Small intestine (tissue), 7 donors: ENCODE results near the gene FCRLA. TPM values are rescaled to one million over a fixed set of nuclear protein-coding genes. Genes with fewer than 3 reads are reported as not detected.

Experiments
- DNase-seq, 2 donors: peaks; one replicate each; pipeline versions ENCODE4 v3.0.0 to v3.0.0-alpha.2; 2013
- FAIRE-seq: peaks from 2 replicates; lab custom pipeline; 2012; peaks lifted over from hg19 to GRCh38; lab: Jason Lieb, UNC
- H3K27ac ChIP-seq, 3 donors: one replicate each; pipeline ENCODE4 v1.5.1; 2013; ENCODE audit warnings: low read length in 2 of 3, mild to moderate bottlenecking in 2 of 3, control low read depth in 1 of 3, inconsistent platforms in 1 of 3, low read depth in 1 of 3, moderate library complexity in 1 of 3
- H3K27me3 ChIP-seq, 3 donors: one replicate each; pipeline ENCODE4 v1.6.1; 2013; ENCODE audit warnings: low read length in 3 of 3, inconsistent platforms in 1 of 3; ENCODE audit not compliant: control insufficient read depth in 3 of 3, insufficient read depth in 3 of 3
- H3K36me3 ChIP-seq, 3 donors: one replicate each; pipeline ENCODE4 v1.6.1; 2013; ENCODE audit warnings: low read length in 3 of 3, inconsistent platforms in 1 of 3, low read depth in 1 of 3, mild to moderate bottlenecking in 1 of 3, moderate library complexity in 1 of 3; ENCODE audit not compliant: control insufficient read depth in 3 of 3, insufficient read depth in 2 of 3
- H3K4me1 ChIP-seq, 3 donors: one replicate each; pipeline ENCODE4 v1.6.1; 2013; ENCODE audit warnings: low read length in 2 of 3, inconsistent platforms in 1 of 3, low read depth in 1 of 3, mild to moderate bottlenecking in 1 of 3, moderate library complexity in 1 of 3; ENCODE audit not compliant: control insufficient read depth in 3 of 3, insufficient read depth in 2 of 3
- H3K4me3 ChIP-seq, 3 donors: one replicate each; pipeline ENCODE4 v1.5.1; 2013; ENCODE audit warnings: low read length in 3 of 3, control low read depth in 1 of 3, inconsistent platforms in 1 of 3, low read depth in 1 of 3, mild to moderate bottlenecking in 1 of 3, moderate library complexity in 1 of 3
- H3K9me3 ChIP-seq, 2 donors: one replicate each; pipeline ENCODE4 v1.6.1; 2013; ENCODE audit warnings: low read depth in 1 of 2, low read length in 1 of 2; ENCODE audit not compliant: control insufficient read depth in 2 of 2, insufficient read depth in 1 of 2
- WGBS, 3 donors: extraction: QIAGEN DNeasy Blood & Tissue Kit; methylation state at CpG; one replicate each; pipeline ENCODE4 v1.1.7; 2013; 5-methylcytosine and 5-hydroxymethylcytosine counted together
- polyA plus RNA-seq, 4 donors: library from polyadenylated mRNA; stranded (reverse) in 3 of 4; unstranded in 1 of 4; fragments of 200-250 nt in 3 of 4; fragments of 120-200 nt in 1 of 4; gene quantifications; one replicate each; pipeline versions ENCODE4 v1.2.1 to v1.2.3, GENCODE V29; 2013
- donor health status: healthy with polysubstance abuse.
- donor health status: control.
- donor health status: control.
- donor health status: Bipolar disorder and iron deficiency.
- donor health status: healthy.

Gene FCRLA
- polyA plus RNA-seq, 4 donors, result 0.21 to 1.4 TPM; not detected in 2

DNA sequence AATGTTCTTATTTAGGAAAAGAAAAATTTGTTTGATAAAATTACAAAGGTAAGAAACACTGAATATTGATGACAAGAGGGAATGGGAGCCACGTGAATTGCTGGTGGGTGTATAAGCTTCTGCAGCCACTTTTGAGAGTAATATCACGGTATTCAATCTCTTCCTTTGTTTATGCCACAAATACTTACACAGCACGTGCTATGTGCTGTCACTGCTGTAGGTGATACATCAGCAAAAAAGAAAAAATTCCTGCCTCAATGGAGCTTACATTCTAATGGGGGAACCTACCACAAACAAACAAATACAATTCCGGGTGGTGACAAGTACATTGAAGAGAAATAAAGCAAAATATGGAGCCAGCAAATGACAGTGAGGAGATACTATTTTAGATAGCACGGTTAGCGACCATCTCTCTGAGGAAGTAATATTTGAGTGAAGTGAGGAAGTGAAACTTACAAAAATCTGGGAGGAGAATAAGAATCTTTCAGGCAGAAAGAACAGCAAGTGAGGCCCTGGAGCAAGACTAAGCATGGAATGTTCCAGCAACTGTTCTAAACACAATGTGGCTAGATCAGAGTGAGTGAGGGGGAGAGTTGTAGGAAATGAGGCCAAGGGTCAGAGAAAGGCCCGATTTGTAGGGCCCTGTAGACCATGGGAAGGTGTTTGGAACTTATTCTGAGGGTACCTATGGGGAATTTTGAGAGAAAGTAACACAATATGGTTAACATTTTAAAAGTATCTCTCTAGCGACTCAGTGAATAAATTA is 11.7 kb downstream of the FCRLA start:
- Histone ChIP-seq H3K4me1 (no peaks in the 10 kb centered on the region), H3K27me3 (peaks cover 0 to 28% (median 2%) of the 10 kb centered on the region in 3 donors), H3K4me3 (no peak overlapping the region), H3K9me3 (no peaks in the 10 kb centered on the region), H3K27ac (no peak overlapping the region), H3K36me3 (no peaks in the 10 kb centered on the region)
- no peak for FAIRE-seq
- WGBS, 3 donors, result 62 to 69% (median 68%) methylated on average over 8 of the region's 8 CpGs
- no peak for DNase-seq

DNA sequence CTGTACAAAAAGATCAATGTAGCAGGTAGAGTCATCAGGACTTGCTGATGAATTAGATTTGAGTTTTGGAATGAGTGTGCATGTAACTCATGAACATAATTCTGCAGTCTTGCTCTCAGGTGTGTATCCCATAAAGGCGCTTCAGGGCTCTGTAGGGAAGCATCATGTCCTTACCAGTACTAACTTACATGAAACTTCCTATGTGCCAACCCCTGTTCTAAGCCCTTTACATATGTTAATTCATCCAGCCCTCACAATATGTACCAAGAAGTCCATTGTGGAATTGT is 12.2 kb downstream of the FCRLA start:
- H3K4me1 ChIP-seq, result no peaks in the 10 kb centered on the region
- no peaks in the 10 kb centered on the region for H3K36me3 ChIP-seq
- 88 to 92% (median 90%) methylated on average over 1 of the region's 1 CpG for WGBS, 3 donors
- H3K9me3 ChIP-seq, result no peaks in the 10 kb centered on the region
- no peak for DNase-seq
- peaks cover 0 to 28% (median 2%) of the 10 kb centered on the region in 3 donors for H3K27me3 ChIP-seq
- H3K27ac ChIP-seq, result no peak overlapping the region
- no peak for FAIRE-seq
- H3K4me3 ChIP-seq, result no peak overlapping the region

DNA sequence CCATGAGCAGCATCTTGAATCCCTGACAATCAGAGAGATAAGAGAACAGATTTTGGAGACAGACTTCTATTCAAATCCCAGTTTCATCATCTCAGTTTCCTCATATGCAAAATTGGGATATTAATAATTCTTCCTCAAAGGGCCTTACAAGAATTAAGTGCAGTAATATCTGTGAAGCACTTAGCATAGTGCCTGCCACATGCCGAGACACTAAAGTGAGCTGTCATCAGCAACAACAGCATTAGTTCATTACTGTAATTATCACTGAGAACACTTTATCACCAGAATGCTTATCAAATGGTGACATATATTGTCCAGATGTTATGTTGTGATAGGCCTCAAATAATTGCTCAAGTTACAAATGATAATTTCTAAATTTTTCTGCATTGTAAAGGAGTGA is 13.4 kb downstream of the FCRLA start:
- H3K27ac ChIP-seq, result no peak overlapping the region
- no peak overlapping the region for H3K4me3 ChIP-seq
- H3K36me3 ChIP-seq, result no peaks in the 10 kb centered on the region
- H3K27me3 ChIP-seq, result peaks cover 0 to 35% (median 2%) of the 10 kb centered on the region in 3 donors
- FAIRE-seq (no peak), DNase-seq (no peak)
- 70 to 83% (median 75%) methylated on average over 1 of the region's 1 CpG for WGBS, 3 donors
- H3K9me3 ChIP-seq, result no peaks in the 10 kb centered on the region
- H3K4me1 ChIP-seq, result peaks cover 0 to under 1% (median 0%) of the 10 kb centered on the region in 3 donors

DNA sequence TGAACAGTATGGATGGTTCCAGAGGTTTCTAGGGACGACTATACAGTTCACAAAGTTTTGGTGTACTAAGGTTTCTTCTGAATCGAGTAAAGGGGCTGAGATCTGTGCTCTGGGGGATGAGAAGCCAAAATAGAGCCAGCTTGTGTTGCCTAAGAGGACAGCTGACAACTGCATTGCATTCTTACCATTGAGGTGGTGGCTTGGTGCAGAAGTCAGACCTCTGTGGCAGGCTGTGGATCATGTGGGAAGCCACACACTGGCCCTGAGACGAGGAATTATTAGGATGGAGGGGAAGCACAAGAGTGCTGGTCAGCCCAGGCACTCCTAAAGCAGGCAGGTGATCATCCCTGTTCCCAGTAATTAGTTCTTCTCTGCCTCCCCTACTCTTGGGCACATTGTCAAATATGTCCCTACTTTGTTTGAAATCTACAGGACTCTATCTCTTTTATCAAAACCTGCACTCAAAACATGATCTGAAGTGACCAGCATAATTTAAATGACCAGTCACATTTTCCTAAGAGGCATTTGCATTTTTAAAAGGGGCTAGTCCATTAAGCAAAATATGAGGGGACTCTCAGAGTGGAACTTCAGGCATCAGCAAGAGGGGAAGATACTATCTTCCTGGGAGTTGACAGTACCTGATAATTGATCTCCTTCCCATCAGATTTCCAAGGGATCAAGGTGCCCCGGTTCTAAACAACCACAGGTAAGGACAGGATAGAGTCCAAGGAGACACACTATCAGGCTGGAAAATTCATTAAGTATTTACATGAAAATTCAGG is 14.1 kb downstream of the FCRLA start, which contains the start of gene FCRLB:
FCRLB (plus strand) TSS at position 589 of the 782 bp plus-strand sequence. CDS start 1,129 bp downstream, outside the sequence.
- FAIRE-seq (no peak), DNase-seq (no peak)
- H3K27me3 ChIP-seq, result peaks cover 0 to 39% (median 2%) of the 10 kb centered on the region in 3 donors
- H3K4me1 ChIP-seq, result peaks cover 0 to 6% (median 0%) of the 10 kb centered on the region in 3 donors
- no peaks in the 10 kb centered on the region for H3K9me3 ChIP-seq
- 35 to 38% (median 35%) methylated on average over 3 to 4 of the region's 4 CpGs for WGBS, 3 donors
- H3K4me3 ChIP-seq, result no peak within 1 kb of the TSS
- H3K36me3 ChIP-seq, result no peaks in the 10 kb centered on the region
- H3K27ac ChIP-seq, result no peak within 1 kb of the TSS

DNA sequence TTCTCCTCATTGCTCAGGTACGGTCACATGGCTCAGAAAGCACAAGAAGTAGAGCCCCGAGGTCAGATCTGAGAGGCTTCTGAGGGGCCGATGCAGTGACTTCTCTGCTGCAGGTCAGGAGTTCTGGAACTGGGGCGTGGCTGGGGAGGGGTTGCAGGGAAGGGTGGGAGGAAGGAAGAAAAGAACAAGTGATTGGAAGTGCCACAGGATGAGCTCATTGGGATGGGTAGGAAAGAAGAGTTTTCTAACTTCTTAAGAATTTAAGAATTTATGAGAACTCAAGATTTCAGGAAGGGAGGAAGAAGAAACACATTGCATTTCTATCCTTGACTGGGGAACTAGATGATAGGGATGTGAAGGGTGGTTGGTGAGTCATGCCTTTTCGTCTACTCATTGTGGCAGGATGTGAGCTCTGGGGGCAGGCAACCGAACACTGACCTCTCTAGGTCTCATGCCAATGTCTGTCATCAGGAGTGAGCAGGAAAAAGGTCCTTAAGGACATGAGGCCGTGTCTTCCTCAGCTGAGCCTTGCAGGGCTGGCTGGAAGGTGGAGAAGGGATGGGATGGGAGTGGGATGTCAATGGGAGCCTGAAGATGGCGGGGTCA is 14.8 kb downstream of the FCRLA start:
- 53 to 55% (median 53%) methylated on average over 8 of the region's 8 CpGs for WGBS, 3 donors
- no peak for DNase-seq
- Histone ChIP-seq H3K27me3 (peaks cover 2 to 39% (median 6%) of the 10 kb centered on the region in 3 donors), H3K4me3 (no peak overlapping the region), H3K9me3 (no peaks in the 10 kb centered on the region), H3K4me1 (peaks cover 0 to 6% (median 0%) of the 10 kb centered on the region in 3 donors), H3K36me3 (no peaks in the 10 kb centered on the region), H3K27ac (no peak overlapping the region)
- no peak for FAIRE-seq

DNA sequence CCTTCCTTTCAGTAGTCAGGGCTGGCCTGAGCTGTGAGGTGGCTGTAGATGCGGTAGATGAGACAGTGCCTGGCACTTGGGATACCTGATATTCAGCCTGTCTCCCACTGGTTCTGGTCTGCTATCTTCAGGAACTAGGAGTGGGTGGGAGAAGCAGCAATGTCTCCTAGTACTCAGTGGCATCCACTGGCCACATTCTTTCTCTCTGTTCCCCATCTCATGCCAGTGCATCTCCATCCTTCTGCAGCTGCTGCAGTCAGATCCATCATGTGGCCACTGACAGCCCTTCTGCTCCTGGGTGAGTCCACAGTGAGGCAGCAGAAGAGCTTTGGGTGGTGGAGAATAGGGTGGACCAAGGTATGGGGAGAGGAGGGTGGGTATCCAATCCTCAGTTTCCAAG is 15.4 kb downstream of the FCRLA start:
- Histone ChIP-seq H3K4me1 (peaks cover 0 to 6% (median 0%) of the 10 kb centered on the region in 3 donors), H3K9me3 (no peaks in the 10 kb centered on the region), H3K36me3 (no peaks in the 10 kb centered on the region), H3K27ac (no peak overlapping the region), H3K4me3 (no peak overlapping the region), H3K27me3 (peaks cover 0 to 41% (median 6%) of the 10 kb centered on the region in 3 donors)
- FAIRE-seq (no peak), DNase-seq (no peak)
- 82 to 100% (median 90%) methylated on average over 1 of the region's 1 CpG for WGBS, 3 donors

DNA sequence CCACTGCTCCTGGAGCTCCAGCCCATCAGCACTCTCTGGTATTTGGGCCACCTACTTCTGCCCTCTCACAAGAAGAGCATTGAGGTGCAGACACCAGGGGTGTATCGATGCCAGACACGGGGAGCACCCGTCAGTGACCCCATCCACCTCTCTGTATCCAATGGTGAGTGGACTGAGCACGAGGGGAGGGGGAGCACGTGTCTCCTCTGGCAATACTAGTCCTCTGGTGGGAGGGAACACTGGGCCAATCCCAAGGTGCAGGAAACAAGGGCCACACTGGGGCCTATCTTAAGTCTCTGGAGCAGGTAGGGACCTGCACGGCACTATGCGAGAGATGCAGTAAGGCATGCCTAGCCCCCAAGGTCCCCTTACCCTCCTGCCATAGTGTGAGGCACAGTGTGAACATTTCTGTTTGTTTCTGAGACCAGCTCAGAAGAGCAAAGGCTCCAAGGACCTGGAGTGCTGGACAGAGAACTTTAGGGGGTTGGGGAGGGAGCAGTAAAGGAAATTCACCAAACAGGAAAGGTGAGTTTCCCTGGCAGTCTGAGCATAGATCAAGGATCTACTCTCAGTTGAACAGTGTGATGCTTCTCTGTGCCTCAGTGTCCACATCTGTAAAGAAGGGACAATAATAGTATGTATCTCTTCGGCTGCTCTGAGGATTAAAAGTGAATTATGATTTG is 16.6 kb downstream of the FCRLA start:
- FAIRE-seq (no peak), DNase-seq (peak in 1 of 2 donors; percentile 19)
- Histone ChIP-seq H3K4me1 (peaks cover 0 to 6% (median 0%) of the 10 kb centered on the region in 3 donors), H3K36me3 (no peaks in the 10 kb centered on the region), H3K27me3 (peaks cover 0 to 45% (median 6%) of the 10 kb centered on the region in 3 donors), H3K27ac (no peak overlapping the region), H3K9me3 (no peaks in the 10 kb centered on the region), H3K4me3 (no peak overlapping the region)
- 72 to 83% (median 74%) methylated on average over 8 of the region's 8 CpGs for WGBS, 3 donors
